ENCODE results near the gene INPP5A.

DNA sequence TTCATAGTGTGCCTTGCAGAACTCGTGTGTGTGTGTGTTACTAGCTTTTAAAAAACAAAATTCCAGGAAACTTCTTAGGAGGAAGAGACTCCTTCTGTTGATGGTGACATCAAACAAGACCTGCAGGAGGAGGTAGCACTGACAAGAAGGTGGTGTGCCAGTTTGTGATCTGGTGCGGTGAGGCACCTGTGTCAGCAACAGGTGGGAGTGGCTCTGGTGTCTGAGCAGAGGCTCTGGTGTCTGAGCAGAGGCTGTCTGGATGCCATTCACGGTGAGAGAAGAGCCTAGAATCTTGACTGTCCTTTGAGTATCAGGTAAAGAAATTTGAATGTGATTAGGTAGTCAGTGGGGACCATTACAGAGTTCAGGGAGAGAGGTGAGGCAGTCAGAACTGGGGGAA is 122.8 kb downstream of the INPP5A start:
- TF ChIP-seq, protein P1, sequence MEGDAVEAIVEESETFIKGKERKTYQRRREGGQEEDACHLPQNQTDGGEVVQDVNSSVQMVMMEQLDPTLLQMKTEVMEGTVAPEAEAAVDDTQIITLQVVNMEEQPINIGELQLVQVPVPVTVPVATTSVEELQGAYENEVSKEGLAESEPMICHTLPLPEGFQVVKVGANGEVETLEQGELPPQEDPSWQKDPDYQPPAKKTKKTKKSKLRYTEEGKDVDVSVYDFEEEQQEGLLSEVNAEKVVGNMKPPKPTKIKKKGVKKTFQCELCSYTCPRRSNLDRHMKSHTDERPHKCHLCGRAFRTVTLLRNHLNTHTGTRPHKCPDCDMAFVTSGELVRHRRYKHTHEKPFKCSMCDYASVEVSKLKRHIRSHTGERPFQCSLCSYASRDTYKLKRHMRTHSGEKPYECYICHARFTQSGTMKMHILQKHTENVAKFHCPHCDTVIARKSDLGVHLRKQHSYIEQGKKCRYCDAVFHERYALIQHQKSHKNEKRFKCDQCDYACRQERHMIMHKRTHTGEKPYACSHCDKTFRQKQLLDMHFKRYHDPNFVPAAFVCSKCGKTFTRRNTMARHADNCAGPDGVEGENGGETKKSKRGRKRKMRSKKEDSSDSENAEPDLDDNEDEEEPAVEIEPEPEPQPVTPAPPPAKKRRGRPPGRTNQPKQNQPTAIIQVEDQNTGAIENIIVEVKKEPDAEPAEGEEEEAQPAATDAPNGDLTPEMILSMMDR (IDR thresholded peaks at IDR 0.05) = no peak
- no peak for TF ChIP-seq POLR2A (IDR thresholded peaks at IDR 0.05)
